Spleen (tissue), 7 donors: ENCODE measurements around the gene POLR2H.

Source experiments
- POLR2A ChIP-seq, 3 donors: fragments of 450-650 bp; IDR thresholded peaks; one replicate each; pipeline ENCODE4 v1.5.1; 2017; ENCODE audit warnings: antibody characterized with exemption in 3 of 3, mild to moderate bottlenecking in 1 of 3
- POLR2AphosphoS5 ChIP-seq, 3 donors: sonication (generic); formaldehyde crosslinking; IDR thresholded peaks; one replicate each; pipeline ENCODE4 v1.5.1; 2017; ENCODE audit warnings: antibody characterized with exemption in 3 of 3
- TF ChIP-seq, protein P1 (sequence below), 11 experiments: fragments of 200-600 bp in 7 of 11; fragments of 450-650 bp in 4 of 11; sonication (generic) in 4 of 11; IDR thresholded peaks in 8 of 11; conservative IDR thresholded peaks in 3 of 11; 1 replicate in 7 of 11; 2 replicates in 4 of 11; pipeline versions ENCODE4 v1.4.0 to v1.8.0; 2016 to 2021; ENCODE audit warnings: antibody characterized with exemption in 11 of 11, inconsistent platforms in 4 of 11, mild to moderate bottlenecking in 1 of 11
- donor health status: DM: no; HTN: no; CAD: no; lungs with moderate emphysema.
- donor health status: DM: no; HTN: no; CAD: no.
- donor health status: DM: no; HTN: no; CAD: no.

DNA sequence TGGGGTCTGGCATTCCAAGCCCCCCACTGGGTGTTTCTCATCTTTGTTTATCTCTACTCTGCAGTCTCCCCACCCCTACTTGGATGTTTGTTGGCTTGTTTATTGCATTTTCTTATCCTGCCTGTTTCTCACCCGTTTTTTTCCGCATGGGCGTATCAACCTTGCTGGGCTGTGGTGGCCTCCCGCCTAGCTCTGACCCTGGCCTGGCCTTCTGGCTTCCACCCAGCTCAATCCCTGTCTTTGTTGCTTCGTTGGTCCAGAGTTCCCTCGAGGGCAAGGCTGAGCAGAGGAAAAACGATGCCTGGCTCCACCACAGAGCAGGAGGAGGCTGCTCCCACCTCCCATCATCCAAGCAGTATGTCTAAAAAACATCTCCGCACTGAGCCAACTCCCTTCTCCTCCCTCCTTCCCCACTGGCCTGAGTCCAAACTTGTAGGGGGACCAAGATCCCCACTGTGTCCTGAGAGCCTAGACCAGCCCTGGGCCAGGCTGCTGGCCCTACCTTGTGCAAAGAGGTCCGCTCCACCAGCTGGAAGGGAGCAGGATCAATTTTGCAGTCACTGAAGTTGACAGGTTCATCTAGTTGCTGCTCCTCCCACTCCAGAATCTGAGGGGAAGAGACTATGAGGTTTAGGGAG, 9.9 kb upstream of the POLR2H start:
- TF ChIP-seq, protein P1, sequence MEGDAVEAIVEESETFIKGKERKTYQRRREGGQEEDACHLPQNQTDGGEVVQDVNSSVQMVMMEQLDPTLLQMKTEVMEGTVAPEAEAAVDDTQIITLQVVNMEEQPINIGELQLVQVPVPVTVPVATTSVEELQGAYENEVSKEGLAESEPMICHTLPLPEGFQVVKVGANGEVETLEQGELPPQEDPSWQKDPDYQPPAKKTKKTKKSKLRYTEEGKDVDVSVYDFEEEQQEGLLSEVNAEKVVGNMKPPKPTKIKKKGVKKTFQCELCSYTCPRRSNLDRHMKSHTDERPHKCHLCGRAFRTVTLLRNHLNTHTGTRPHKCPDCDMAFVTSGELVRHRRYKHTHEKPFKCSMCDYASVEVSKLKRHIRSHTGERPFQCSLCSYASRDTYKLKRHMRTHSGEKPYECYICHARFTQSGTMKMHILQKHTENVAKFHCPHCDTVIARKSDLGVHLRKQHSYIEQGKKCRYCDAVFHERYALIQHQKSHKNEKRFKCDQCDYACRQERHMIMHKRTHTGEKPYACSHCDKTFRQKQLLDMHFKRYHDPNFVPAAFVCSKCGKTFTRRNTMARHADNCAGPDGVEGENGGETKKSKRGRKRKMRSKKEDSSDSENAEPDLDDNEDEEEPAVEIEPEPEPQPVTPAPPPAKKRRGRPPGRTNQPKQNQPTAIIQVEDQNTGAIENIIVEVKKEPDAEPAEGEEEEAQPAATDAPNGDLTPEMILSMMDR (IDR thresholded peaks at IDR 0.05 in 8 of 11, conservative IDR thresholded peaks at IDR 0.05 in 3 of 11): no peak
- TF ChIP-seq POLR2AphosphoS5 (IDR thresholded peaks at IDR 0.05) (peak in 1 of 3 donors; percentile 14), POLR2A (IDR thresholded peaks at IDR 0.05) (no peak)
